T-helper 2 cell treated with Interferon-gamma antibody and Interleukin-4, amounts not matched to agents 5 μg/mL and 100 μg/mL, for 36 hours (primary cell): ENCODE results near the gene LMX1B.

ENCODE experiments used
- DNase-seq: peaks from one replicate; pipeline ENCODE4 v3.0.0; 2021; ENCODE audit warnings: low spot score
- H3K27ac Mint-ChIP-seq: one replicate; pipeline ENCODE4 v1.8.0; 2021; ENCODE audit warnings: mild to moderate bottlenecking, mixed read lengths
- H3K27me3 Mint-ChIP-seq: one replicate; pipeline ENCODE4 v1.8.0; 2021; ENCODE audit warnings: low read depth, mixed read lengths
- H3K36me3 Mint-ChIP-seq: one replicate; pipeline ENCODE4 v1.8.0; 2021; ENCODE audit warnings: low read depth, mixed read lengths
- H3K4me1 Mint-ChIP-seq: one replicate; pipeline ENCODE4 v1.8.0; 2021; ENCODE audit warnings: low read depth, mixed read lengths
- H3K4me3 Mint-ChIP-seq: one replicate; pipeline ENCODE4 v1.8.0; 2022; ENCODE audit warnings: mild to moderate bottlenecking, moderate library complexity, mixed read lengths
- H3K9me3 Mint-ChIP-seq: one replicate; pipeline ENCODE4 v1.8.0; 2021; ENCODE audit warnings: mixed read lengths

The LMX1B gene

DNA sequence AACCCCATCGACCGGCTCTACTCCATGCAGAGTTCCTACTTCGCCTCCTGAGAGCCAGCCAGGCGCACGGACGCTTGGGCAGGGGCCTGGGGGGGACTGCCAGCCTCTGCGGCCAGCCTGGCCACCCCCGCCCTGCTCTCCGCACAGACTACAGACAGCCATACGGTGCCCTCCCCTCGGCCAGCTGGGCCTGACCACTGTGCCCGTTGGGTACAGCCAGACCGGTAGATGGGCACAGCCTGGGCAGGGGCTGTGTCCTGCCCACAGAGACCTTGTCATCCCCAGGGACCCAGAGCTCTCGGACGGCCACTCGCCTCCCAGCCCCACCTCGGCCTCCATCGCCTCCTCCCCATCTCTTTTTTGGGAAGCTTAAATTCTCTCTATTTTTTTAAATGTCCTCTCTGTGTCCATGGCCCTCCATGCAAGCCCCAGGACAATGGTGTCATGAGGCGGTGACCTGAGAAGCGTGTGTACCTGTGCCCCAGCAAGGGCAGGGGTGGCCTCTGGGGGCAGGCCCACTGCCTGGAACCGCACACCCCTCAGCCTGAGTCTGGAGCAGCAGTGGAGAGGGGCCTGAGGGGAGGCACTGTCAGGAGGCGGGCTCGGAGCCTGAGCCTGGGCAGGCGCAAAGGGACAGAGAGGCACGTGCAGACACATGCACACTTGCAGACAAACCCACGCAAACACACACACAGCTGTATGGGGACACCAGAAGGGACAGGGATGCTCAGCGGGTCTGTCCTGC, 82.8 kb downstream of the LMX1B start:
- no peak overlapping the region for H3K27ac Mint-ChIP-seq
- no peaks in the 10 kb centered on the region for H3K36me3 Mint-ChIP-seq
- no peaks in the 10 kb centered on the region for H3K4me1 Mint-ChIP-seq

DNA sequence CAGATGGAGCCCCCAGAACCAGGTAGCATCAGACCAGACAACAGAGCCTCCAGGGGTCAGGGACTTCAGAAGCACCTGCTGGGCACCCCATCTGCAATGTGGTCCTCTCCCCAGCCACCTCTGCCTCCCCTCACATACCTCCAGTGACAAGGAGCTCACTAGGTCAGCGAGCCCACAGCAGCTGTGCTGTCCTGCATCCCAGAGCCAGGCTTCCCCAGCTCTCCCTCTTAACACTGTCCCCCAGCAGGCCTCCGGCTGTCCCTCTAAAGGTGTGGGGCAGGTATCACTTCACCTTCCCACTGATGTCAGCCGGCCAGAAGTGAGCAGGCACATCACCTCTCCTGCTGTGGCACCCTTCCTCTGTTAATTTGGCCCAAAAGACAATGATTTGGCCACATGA, 83.6 kb downstream of the LMX1B start:
- H3K27me3 Mint-ChIP-seq, result no peaks in the 10 kb centered on the region
- H3K27ac Mint-ChIP-seq, result no peak overlapping the region
- no peak for DNase-seq
- H3K4me1 Mint-ChIP-seq, result no peaks in the 10 kb centered on the region
- no peak overlapping the region for H3K4me3 Mint-ChIP-seq
- no peaks in the 10 kb centered on the region for H3K36me3 Mint-ChIP-seq
- no peaks in the 10 kb centered on the region for H3K9me3 Mint-ChIP-seq

More for the DNA sequence above, 82.8 kb downstream of the LMX1B start:
- H3K27me3 Mint-ChIP-seq, result no peaks in the 10 kb centered on the region
- no peak overlapping the region for H3K4me3 Mint-ChIP-seq
- H3K9me3 Mint-ChIP-seq, result no peaks in the 10 kb centered on the region
- no peak for DNase-seq

DNA sequence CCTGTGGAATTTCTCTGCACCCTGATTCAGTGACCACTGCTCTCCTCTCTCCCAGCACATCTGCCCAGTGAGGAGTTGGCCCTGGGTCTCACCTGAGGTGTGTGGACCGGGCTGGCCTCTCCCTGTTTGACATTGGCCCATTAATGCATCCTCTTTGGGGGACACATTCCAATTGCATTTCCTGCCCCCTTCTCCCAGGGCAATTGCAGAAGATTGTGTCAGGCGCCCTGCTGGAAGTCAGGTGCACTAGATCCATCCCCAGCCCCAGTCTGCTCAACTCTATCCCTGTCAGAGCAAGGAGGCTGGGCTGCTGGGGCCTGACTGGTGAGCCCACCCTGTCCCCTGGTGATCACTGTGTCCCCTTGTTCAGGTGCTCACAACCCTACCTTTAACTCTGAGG, 84.5 kb downstream of the LMX1B start:
- Mint-ChIP-seq H3K9me3 (no peaks in the 10 kb centered on the region), H3K4me1 (no peaks in the 10 kb centered on the region), H3K36me3 (no peaks in the 10 kb centered on the region), H3K4me3 (no peak overlapping the region), H3K27me3 (peaks cover 3% of the 10 kb centered on the region), H3K27ac (no peak overlapping the region)
- no peak for DNase-seq

DNA sequence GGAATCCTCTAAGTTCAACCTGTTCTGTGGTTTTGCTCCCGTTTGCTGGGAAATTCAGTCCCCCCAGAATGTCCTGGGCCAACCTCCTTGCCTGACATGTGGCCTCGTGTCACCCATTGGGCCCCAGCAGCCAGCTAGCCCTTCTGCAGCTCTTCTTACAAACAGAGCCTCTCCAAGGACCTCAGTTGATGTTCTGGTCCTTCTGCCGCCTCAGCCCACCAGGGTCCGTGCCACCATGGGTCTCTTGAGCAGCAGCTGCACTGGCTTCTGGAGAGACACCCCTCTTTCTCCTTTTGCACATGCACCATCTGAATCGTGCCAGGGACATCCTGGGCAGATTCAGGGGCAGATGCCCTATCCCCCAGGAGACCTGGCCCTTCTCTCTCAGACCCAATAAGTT, 85.0 kb downstream of the LMX1B start:
- DNase-seq, result no peak
- H3K36me3 Mint-ChIP-seq, result no peaks in the 10 kb centered on the region
- no peaks in the 10 kb centered on the region for H3K4me1 Mint-ChIP-seq
- H3K27me3 Mint-ChIP-seq, result peaks cover 3% of the 10 kb centered on the region
- no peak overlapping the region for H3K4me3 Mint-ChIP-seq
- H3K27ac Mint-ChIP-seq, result no peak overlapping the region
- H3K9me3 Mint-ChIP-seq, result no peaks in the 10 kb centered on the region

DNA sequence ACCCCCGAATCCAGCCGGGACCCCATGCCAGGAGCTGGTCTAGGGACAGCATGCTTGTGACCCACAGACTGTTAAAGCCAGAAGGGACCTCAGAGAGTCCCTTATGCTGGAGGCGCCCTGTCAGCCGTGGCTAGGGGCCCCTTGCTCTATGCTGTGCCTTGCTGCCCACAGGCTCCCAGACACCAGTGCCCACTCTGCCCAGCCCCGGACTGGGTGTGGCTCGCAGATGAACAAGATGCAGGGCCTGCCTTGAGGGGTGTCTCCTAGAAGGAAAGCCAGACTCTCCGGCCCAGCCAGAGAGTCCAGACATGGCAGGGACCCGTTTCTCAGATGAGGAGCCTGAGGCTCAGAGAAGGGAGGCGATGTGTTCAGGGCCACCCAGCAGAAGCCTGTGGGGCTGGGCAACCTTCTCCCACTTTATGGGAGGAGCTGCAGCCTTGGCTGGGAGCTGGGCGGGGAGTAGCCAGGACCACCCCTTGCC, 85.7 kb downstream of the LMX1B start:
- H3K36me3 Mint-ChIP-seq, result no peaks in the 10 kb centered on the region
- no peak overlapping the region for H3K4me3 Mint-ChIP-seq
- no peak overlapping the region for H3K27ac Mint-ChIP-seq
- peaks cover 5% of the 10 kb centered on the region for H3K27me3 Mint-ChIP-seq
- H3K9me3 Mint-ChIP-seq, result no peaks in the 10 kb centered on the region
- H3K4me1 Mint-ChIP-seq, result peaks cover 2% of the 10 kb centered on the region
- no peak for DNase-seq

DNA sequence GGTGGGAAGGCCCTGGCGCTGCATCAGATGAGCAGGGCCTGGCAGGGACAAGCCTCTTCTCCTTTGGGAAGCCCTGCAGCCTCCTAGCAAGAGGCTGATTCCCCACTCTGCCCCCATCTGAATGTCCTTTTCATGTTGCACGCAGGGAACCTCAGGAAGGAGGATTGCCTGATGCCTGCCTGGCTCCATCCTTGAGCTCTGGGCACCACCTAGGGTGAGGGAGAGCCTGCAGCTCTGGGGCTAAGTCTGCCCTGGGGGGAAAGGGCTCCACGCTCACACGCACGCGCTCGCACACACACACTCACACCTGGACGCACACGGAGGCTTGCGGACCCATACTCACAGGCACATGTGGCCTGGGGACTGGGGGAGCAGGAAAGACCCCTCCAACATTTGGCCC, 86.6 kb downstream of the LMX1B start:
- Mint-ChIP-seq H3K36me3 (no peaks in the 10 kb centered on the region), H3K9me3 (no peaks in the 10 kb centered on the region), H3K4me1 (peaks cover 7% of the 10 kb centered on the region), H3K4me3 (no peak overlapping the region), H3K27me3 (peaks cover 9% of the 10 kb centered on the region), H3K27ac (no peak overlapping the region)
- no peak for DNase-seq

DNA sequence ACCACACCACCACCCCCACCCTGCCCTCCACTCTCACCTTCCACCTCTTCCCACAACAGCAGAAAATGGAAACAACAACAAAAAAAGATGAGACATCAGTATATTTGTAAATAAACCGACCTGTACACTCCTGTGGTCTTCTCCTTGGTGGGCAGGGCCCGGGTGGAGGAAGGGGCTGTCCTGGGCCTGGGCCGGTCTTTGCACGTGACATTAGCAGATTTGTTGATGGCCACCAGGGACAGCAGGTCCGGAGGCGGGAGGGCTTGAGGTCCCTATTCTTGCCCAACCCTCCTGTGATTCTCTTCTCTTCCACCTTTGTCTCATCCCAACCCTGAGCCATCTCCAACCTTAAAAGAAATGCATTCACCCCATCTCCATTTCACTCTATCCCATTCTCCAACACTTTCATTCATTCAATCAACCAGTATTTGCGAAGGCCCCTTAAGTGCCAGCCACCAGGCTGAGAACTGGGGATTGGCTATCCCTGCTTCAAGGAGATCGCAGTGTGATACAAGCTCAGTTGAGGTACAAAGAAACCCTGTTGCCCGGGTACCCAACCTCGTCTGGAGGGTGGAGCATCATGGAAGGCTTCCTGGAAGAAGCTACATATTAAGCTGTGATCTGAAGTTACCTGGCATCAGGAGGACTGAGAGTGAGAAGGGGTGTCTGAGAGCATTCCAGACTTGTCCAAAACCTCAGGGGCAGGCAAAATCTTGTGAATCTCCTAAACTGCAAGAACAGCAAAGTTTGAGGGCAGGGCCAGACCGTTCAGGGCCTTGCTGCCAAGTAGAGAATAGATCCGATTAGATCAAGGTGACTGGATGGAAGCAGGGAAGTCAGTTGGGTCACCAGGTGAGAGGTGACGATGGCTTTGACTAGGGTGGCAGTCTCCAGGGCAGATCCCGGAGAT, 87.4 kb downstream of the LMX1B start:
- DNase-seq, result no peak
- Mint-ChIP-seq H3K27ac (no peak overlapping the region), H3K36me3 (no peaks in the 10 kb centered on the region), H3K27me3 (peaks cover 10% of the 10 kb centered on the region), H3K9me3 (no peaks in the 10 kb centered on the region), H3K4me3 (no peak overlapping the region), H3K4me1 (peaks cover 10% of the 10 kb centered on the region)

DNA sequence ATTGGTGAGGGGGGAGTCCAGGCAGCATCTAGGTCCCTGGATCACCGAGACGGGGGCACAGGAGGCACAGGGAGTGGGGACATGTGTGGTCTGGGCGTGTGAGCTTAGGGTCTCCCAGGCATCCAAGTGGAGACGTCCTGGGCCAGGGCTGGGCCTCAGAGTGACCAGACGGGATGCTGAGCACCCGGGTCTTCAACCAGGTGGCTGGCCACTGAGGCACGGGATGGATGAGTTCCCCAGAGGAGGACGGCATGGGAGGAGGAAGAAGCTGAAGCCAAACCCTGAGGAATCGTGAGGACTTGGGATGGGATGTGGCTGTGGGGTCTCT, 88.0 kb downstream of the LMX1B start:
- no peak for DNase-seq
- no peak overlapping the region for H3K4me3 Mint-ChIP-seq
- peaks cover 15% of the 10 kb centered on the region for H3K4me1 Mint-ChIP-seq
- H3K36me3 Mint-ChIP-seq, result no peaks in the 10 kb centered on the region
- no peak overlapping the region for H3K27ac Mint-ChIP-seq
- peaks cover 14% of the 10 kb centered on the region for H3K27me3 Mint-ChIP-seq
- H3K9me3 Mint-ChIP-seq, result no peaks in the 10 kb centered on the region

DNA sequence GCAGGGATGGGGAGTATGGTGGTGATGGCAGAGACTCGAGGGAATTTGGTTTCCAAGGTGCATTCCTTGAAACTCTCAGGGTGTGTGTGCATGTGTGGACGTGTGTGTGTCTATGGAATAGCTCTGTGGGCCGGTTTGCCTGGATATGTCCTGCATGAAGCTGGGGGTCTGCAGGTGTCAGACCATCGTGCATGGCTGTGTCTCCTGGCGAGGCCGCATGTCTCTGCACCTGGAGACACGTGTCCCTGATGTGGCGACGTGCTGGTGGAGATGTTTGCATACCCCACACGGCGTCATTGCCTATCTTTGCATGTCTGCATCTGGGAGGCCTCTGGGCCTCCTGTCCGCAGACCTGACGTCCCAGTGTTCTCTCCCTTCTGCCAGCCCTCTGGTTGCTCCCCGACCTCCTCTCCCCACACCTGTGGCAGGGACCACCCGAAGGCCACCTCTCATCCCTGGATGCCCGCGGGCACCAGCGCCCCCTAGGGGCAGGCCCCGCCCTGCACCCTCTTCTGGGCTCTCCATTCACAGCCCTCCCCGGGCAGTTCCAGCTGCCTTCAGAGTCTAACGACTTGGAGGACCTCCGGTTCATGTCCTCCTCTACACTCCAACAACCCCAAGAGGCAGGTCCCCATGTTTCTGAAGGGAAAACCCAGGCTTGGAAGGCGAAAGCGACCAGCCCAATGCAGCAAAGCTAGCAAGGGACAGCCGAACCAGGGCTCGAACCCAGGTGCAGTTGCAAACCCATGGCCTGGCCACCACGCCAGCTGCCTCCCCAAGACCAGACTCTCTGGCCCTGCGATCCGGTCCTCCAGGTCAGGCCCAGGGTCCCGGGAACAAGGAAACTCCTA, 88.6 kb downstream of the LMX1B start:
- Mint-ChIP-seq H3K4me1 (peaks cover 15% of the 10 kb centered on the region), H3K27ac (no peak overlapping the region), H3K36me3 (no peaks in the 10 kb centered on the region), H3K4me3 (no peak overlapping the region), H3K9me3 (no peaks in the 10 kb centered on the region), H3K27me3 (peaks cover 14% of the 10 kb centered on the region)
- no peak for DNase-seq

DNA sequence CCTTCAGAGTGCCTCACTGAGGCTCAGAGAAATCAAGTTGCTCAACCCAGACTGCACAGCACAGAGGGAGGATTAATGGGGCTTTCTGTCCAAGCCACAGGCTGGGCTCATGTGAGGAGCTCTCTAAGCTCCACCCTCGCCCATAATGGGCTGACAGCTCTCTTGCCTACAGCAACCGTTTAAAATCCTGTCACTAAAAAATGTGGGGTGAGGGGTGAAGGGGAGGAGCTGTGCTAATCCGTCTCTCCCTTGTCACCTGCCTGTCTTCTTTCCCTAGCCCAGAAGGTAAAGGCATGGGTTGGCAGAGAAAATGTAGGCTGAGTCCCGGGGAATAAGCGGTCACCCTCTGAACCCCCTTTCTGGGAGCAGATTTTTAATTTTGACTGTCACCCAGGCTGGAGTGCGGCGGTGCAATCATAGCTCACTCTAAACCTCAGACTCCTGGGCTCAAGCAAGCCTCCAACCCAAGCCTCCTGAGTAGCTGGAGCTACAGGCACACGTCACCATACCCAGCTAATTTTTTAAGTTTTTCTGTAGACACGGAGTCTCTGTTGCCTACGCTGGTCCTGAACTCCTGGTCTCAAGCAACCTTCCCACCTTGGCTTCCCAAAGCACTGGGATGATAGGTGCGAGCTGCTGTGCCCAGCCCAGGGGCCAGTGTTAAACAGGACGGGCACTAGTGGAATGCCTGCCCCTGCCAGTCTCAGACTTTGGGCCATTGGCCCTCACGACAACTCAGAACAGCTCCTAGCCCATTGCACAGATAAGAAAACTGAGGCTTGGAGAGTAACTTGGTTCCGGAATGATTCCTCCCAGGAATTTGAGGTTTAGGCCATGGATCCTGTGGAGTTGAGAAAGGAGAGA, 89.5 kb downstream of the LMX1B start:
- Mint-ChIP-seq H3K4me3 (no peak overlapping the region), H3K9me3 (no peaks in the 10 kb centered on the region), H3K27me3 (peaks cover 18% of the 10 kb centered on the region), H3K27ac (no peak overlapping the region), H3K36me3 (no peaks in the 10 kb centered on the region), H3K4me1 (peaks cover 15% of the 10 kb centered on the region)
- DNase-seq, result no peak

DNA sequence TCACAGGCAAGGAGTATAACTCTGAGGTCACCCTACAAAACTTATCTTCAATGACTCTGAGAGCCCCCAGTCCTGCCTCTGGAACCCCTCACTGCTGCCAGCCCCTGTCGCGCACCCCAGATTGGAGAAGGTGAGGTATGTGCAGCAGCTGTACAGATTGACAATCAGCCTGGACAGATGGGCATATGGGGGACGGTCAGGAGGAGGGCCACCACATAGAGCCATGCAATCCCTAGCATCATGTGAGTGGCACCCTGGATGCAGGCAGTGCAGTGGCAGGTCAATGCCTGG, 90.1 kb downstream of the LMX1B start:
- DNase-seq, result no peak
- H3K27me3 Mint-ChIP-seq, result peaks cover 20% of the 10 kb centered on the region
- no peaks in the 10 kb centered on the region for H3K9me3 Mint-ChIP-seq
- H3K27ac Mint-ChIP-seq, result no peak overlapping the region
- no peak overlapping the region for H3K4me3 Mint-ChIP-seq
- no peaks in the 10 kb centered on the region for H3K36me3 Mint-ChIP-seq
- peaks cover 15% of the 10 kb centered on the region for H3K4me1 Mint-ChIP-seq

DNA sequence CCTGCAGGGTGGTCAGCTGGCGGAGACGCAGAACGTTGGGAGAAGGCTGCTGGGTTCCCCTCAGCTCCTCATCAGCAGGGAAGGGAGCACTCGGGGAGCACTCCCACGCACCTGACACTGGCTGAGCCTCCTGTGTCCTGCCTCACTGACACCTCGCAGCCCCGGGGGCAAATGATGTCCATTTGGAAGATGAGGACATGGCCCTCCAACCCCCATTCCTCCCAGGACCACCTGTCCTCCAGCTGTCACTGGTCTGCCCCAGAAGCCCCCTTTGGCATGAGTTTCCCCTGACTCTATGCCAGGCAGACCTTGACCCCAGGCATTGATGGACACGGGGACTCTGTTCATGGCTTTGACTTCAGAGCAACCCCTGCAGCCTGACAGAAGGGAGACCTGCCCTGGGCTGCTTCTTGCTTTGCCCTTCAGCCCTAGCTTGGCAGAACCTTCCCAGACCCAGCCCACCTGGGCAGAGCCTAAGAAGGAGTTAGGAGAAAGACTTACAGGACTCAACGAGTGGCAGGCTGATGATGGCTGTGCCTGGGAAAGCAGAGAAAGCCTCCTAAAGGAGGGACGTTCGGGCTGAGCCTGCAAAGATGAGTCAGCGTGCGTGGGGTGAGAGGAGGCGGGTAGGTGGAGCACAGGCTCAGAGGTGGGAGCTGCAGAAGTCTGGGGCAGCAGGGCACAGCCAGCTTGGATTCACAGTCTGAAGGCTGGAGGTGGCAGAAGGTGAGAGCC, 90.6 kb downstream of the LMX1B start:
- Mint-ChIP-seq H3K4me1 (peaks cover 15% of the 10 kb centered on the region), H3K4me3 (no peak overlapping the region), H3K27me3 (peaks cover 21% of the 10 kb centered on the region), H3K36me3 (no peaks in the 10 kb centered on the region), H3K9me3 (no peaks in the 10 kb centered on the region), H3K27ac (no peak overlapping the region)
- peak; percentile 36 for DNase-seq
